ENCODE measurements around the gene AGXT.

DNA sequence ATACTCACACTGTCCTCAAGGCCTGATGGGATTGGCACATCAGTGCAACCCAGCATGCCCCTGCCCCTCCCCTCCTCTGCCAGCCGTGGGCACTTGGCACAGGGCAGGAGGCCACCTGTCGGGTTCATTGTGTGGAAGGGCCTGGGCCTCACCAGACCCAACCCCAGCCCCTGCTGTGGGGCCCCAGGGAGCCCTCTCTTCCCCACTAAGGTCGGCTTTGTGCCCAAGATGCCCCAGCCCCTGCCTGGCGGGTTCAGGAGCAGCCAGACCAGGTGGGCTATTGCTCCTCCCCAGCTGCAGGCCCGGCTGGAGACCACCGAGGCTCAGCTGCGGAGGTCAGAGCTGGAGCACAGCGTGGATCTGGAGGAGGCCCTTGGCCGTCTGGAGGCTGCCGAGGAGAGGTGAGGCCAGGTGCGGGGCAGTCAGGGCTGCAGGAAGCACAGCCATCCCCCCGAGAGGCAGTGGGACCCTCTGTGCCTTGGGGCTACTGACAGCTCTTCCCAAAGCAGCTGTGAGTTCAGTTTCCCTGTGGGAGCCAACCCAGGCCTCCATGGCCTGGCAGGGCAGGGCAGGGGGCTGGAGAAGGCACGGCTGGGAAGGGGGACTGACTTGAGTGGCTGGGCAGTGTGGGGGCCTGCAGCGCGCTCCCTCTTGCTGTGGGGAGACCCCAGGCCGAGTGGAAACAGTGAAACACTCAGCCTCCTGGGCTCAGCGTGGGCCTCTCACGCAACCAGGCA lies 53.8 kb downstream of the AGXT start:
- TF ChIP-seq POLR2A (IDR thresholded peaks at IDR 0.05; ENCODE audit: low read length) (no peak), GATA1 (IDR thresholded peaks at IDR 0.05; ENCODE audit: low read depth, low read length) (no peak)
